CD1c-positive myeloid dendritic cell (primary cell): ENCODE data around the gene STK24.
"Not testable (repeated sequence)": the region's sequence is repeated elsewhere in the genome, so short reads cannot be mapped to it uniquely, and the experiment has no call there.

ENCODE experiments used
- DNase-seq: peaks from one replicate; pipeline ENCODE4 v3.0.0-alpha.2; 2016; ENCODE audit errors: extremely low spot score

STK24 gene

DNA sequence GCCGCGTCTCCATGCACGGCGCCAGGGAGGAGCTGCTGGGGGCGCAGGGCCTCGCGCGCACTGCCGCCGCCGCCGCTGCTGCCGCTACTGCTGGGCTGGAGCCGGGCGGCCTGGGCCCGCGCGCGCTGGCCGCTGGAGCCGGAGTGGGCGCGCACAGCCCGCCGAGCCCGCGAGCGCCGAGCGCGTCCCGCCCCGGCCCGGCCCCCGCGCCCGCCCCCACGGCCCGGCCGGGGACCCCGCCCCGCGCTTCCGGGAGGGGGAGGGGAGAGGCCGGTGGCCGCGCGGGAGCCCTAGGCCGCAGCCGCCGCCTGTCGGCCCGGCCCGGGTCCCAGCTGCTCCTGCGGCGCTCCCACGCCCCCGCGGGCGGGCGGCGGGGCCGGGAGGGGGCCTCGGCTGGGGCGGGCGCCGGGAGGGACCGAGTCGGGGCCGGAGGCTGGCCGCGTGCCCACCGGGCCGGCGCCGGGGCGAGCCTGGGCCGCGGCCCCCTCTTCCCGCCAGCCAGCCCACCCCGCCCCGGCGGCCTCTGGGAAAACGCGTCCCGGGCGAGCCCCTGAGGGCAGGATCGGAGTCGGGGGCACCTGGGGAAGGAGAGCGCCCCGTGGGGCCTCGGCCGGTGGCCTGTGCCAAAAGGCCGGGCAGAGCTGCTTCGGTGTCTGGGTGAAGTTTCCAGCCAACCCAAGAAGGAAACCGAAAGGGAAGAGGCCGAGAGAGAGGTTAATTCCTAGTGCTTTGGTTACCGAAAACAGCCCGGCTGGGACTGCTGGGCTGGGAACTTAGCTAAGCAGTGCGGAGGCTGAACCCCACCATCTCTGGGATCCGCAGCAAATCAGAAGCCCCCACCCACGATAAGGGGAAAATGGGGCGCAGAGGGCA lies at the start of gene STK24:
Gene STK24, minus strand, starts transcription at position 145 of the 873 bp plus-strand sequence. CDS start 321 bp downstream, outside the sequence.
- DNase-seq = peak; percentile 84

DNA sequence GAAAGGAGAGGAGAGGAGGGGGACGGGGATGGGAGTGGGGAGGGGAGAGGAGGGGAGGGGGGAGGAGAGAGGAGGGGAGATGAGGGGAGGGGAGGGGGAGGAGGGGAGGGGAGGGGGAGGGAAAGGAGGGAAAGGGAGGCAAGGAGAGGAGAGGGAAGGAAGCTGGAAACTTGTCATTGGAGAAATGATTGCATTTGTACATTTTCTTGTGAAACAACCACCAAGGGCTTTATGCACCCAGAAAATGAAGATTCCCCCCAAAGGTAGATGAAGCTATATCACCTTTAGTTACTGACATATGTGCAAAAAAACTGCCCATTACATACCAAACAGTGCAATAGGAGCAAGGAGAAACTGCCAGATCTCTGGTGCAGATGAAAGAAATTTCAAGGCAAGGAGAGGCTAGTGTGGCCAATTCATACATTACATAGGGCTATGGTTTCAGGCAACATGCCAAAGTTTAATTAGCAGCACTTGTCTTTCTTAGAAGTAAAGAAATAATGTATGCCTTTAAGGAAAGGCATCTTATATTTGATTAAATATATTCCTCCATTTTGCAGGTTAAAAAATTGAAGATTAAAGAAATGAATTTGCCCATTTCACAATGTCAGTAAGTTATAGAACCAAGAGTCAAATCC lies 49.5 kb upstream of the STK24 start:
- no peak for DNase-seq

GRCh38 chr13:98624589-98624988 lies 47.7 kb upstream of the STK24 start:
- DNase-seq = not testable (repeated sequence)

DNA sequence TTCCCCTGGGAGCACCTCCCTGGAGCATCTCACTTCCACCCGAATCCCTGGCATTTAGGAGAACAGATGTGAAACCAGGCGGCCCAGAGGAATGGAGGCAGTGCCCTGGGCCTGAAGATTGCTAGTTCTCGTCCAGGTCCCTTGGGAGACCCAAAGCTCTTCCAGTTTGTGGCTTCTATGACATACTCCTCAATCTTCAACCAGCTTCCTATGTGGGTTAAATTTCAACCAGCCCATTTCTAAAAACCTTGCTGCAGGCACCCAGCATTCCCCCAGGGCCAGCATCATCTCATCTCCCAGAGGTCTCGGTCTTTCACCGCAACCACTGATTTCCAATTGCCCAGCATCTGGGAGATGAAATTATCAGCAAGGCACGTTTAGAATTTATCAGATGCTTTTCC lies 46.0 kb upstream of the STK24 start:
- no peak for DNase-seq

GRCh38 chr13:98619556-98619955 lies 42.6 kb upstream of the STK24 start:
- no peak for DNase-seq

GRCh38 chr13:98615595-98615994 lies 38.7 kb upstream of the STK24 start:
- not testable (repeated sequence) for DNase-seq

- DNase-seq = no peak
These were observed 36.7 kb upstream of the STK24 start for GRCh38 chr13:98613591-98613990.

- DNase-seq = peak; percentile 52
These were observed 32.8 kb upstream of the STK24 start for GRCh38 chr13:98609756-98610155.

DNA sequence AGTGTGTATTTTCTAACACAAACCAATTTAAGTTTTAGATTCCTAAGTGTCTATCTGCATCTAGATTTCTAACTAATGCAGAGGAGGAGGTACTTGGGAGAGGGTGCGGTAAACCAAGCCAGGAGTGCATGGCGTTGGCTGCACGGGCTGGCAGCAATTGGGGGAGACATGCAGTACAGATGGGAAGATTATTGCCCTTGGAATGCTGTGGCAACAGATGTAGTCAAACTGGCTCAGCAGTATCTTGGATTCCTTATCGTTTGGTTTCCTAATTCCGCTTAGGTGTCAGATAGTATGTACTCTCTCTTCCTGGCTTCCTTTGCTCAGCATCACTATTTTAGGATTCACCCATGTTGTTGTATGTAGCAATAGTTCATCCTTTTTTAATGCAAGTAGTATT lies 29.4 kb upstream of the STK24 start:
- no peak for DNase-seq

GRCh38 chr13:98599502-98600328 lies 22.8 kb upstream of the STK24 start:
- DNase-seq = no peak

DNA sequence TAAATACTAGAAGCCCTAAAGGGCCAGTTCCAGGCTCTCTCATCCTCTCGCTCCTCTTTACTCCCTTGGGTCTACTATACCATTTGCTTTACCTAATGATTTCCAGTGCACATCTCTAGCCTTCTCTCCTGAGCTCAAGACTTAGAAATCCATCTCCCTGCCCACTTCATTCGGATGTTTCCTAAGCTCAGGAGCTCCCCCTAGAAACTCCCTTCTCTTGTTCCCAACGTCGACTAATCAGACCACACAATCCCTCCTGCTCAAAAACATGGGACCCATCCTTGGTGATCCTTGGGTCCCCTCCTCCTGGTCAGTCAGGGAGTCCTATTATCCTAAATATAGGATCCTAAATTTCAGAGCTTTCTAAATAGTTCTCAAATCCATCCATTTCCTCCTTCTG lies 21.1 kb upstream of the STK24 start:
- DNase-seq = no peak

DNA sequence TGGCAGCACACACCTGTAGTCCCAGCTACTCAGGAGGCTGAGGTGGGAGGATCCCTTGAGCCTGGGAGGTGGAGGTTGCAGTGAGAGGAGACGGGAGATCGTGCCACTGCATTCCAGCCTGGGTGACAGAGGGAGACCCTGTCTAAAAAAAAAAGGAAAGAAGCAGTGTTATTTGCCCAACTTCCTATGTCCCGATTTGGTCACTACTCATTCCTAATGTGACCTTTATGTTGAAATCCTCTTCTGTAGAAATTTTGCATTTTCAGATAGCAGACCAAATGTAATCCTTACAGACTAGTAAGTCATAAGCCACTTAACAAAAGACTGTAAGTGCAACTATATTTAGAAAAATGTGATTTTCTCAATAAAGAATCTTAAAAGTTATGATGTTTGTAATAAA lies 18.2 kb upstream of the STK24 start:
- peak; percentile 78 for DNase-seq

GRCh38 chr13:98592362-98592732 lies 15.4 kb upstream of the STK24 start:
- DNase-seq = no peak

GRCh38 chr13:98591721-98592361 lies 14.9 kb upstream of the STK24 start:
- DNase-seq = no peak

- DNase-seq = not testable (repeated sequence)
These were observed 13.6 kb upstream of the STK24 start for GRCh38 chr13:98590471-98590870.

GRCh38 chr13:98589516-98589915 lies 12.6 kb upstream of the STK24 start:
- DNase-seq = not testable (repeated sequence)

- DNase-seq = no peak
These were observed 9.8 kb upstream of the STK24 start for GRCh38 chr13:98586400-98587345.

- no peak for DNase-seq
These were observed 9.0 kb upstream of the STK24 start for GRCh38 chr13:98585946-98586345.

DNA sequence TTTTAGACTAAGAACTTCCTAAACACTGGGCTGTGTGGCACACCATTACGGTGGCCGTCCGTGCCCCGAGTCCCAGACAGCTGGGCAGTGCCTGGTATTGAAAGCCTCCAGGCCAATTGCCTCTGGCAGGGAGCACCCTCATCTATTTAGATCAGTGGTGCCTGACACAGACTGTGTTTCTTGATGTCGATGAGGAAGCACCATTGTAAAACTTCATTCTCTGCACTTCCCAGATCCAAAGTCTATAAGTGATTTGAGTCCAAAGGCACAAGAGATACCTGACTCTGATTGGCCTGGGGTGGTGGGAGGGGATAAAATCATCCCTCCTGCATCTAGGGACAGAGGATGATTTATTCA lies 8.5 kb upstream of the STK24 start:
- no peak for DNase-seq

DNA sequence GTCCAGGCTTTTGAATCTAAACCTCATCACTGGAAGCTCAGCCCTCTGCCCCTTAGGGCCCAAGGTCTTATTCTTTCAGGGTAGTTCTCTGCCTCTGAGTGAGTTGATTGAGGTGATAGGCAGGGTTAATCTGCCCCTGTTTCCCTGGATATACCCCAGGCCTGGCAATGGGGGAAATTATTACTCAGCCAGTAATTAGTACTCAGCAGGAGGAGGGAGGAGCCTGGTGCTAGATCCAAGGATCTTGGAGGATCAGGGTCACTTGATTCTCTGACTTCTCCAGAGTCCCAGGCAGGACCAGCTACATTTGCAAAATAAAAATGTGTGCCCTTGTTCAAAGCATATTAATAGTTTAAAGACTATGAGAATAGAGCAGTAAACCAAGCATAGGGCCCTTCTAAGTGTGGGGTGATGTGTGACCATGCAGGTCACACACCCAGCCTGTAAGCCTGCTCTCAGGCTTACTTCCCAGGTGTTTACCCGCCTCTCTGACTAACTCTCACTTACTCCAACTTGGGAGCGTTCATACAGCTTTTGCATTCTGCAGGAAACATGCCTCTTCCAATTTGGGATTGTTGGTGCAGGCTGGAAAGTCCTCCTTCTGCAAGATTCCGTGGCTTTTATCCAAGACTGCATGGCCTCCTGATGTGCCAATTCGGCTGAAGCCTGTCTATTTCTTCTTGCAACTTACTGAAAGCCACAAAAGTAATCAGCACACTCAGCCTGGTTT lies 7.9 kb upstream of the STK24 start:
- no peak for DNase-seq
